GM19239 (cell line): Measurements from ENCODE around the gene MTOR.

Experiments used
- DNase-seq: peaks from one replicate; pipeline ENCODE4 v3.0.0; 2011; ENCODE audit warnings: low spot score; ENCODE audit not compliant: insufficient read length
- FAIRE-seq: peaks from 2 replicates; lab custom pipeline; 2011; peaks lifted over from hg19 to GRCh38; lab: Jason Lieb, UNC

MTOR gene

DNA sequence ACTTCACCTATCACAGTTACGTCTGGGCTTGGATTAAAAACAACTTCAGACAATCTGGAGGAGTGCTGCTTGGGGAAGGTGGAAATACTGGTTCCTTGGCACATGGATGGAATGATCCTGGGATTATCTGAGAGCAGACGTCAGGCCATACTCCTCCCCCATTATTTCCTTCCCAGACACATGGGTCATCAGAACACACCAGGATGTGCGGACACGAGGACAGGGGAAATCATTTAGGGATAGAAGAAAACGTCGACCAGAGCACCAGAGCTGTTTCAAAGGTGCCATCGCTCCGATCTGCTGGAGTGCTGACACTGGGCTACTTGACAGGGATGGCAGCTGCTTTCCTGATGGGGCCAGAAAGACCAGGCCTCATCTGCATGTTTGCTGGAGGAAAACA, 105.0 kb downstream of the MTOR start:
- FAIRE-seq (no peak), DNase-seq (no peak)

DNA sequence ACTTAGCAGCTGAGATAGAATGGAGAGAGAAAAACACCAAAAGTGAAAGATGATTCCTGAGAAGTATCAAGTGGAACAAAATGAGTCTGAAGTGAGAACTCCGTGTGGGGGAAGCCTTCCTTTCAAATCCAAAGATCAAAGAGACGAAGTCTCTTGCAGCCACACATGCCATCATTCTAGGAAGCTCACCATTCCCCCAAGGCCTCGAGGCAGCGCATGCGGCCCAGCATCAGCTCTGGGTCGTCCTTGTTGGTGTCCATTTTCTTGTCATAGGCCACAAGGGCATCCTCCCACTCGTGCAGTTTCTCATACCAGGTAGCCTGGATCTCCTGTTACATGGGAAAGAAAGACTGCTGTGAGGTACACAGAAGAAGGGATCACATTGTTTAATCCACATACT, 105.4 kb downstream of the MTOR start:
- no peak for FAIRE-seq

DNA sequence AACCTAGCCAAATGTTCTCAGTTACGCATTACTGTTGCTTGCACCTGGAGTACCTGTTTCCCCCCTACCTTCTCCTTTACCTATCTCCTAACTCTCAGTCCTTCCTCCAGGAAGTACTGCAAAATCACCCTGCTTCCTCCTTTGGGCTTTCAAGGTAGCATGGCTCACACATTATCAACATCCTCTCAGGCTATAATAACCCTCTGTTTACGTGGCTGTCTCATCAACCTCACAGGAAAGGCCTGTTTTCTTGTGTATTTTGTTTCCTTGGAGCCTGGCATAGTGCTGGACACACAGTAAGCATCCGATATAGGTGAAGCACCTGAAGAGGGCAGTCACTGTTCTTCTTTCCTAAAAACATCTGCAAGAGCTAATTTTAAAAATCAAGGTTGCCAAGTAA, 105.9 kb downstream of the MTOR start:
- no peak for FAIRE-seq
- no peak for DNase-seq

More for the DNA sequence above, 105.4 kb downstream of the MTOR start:
- DNase-seq, result no peak

DNA sequence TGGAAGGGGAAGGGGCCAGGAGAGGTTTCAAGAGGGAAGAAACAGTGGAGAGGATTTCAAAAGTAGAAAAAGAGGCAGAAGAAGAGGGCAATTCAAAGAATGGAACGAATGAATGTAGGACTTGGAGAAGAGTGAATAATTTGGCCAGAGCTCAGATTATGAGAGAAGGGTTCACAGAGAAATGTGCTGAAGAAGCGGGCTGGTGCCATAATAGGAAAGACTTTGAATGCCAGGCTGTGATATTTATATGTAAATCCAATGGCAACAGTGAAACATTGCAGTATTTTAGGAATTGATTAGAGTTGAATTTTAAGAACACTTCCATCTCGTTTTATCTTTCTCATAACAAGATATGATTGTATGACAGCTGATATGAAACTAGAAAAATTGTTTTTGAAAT, 109.2 kb downstream of the MTOR start:
- no peak for DNase-seq
- no peak for FAIRE-seq

DNA sequence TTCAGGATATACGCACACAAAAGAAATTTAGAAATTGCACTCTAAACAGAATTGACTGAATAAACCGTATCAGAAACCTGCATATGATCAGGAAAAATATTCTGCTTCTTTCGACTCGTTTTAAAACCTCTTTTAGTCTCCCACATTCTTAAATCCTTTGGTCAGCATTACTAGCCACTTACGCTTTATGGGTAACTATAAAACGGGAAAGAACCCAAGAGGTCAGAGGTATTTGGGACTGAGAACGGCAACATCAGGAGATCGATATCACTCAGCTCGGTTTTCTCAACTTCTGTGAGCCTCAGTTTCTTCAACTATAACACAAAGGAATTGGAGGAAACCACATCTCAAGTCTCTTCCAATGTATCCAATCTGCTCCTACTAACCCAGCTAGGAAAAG, 109.6 kb downstream of the MTOR start:
- no peak for FAIRE-seq
- DNase-seq, result no peak

DNA sequence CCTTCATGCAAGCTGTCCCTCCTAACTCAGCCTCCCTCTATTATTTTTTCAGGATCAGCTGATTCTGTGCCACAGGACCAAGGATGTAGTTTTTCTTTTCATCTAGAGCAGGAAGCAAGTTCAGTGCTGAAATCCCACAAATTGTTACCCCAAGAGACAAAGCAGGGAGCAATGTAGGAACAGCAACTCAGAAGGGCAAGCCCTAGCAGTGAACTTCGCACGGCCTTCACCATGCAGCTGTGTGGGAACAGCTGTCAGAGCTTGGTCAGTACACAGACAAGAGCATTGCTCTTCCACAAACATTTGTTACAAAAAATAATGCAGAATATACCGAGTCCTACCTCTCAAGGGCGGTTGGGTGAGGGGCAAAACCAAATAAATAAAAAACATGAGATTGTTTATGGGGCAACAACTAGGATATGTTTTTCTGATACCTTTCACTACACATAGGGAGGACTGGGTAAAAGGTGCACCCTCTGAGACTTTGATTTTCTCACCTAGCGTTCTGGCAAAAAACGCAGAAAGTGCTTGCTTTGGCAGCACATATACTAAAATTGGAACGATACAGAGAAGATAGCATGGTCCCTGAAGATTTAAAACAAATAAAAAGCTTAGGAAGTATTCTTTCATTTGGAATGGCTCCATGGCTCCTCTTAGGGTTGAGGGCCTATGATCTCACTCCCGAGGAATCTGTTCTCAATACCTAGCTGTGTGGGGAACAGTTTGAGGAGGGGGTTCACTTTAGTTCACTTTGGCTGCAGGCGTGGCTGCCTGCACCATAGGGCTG, 110.3 kb downstream of the MTOR start:
- no peak for DNase-seq
- no peak for FAIRE-seq

DNA sequence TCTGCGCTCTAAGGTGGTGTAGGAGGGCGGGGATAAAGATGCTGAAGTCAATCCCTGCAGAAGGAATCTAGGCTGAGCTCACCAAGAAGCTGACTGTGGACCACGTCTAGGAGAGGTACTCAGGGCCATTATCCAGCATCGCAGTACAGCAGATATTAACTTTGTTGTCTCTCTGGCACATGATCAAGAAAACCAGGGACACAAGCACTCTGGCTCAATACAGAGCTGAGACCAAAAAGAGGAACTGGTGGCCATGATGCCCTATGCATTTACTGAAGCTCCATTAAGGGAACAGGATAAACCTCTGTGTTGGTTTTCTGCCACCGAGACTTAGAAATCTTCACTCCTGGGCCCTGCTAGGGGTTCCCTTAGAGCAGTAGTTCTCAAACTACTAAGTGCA, 111.2 kb downstream of the MTOR start:
- no peak for DNase-seq
- no peak for FAIRE-seq

DNA sequence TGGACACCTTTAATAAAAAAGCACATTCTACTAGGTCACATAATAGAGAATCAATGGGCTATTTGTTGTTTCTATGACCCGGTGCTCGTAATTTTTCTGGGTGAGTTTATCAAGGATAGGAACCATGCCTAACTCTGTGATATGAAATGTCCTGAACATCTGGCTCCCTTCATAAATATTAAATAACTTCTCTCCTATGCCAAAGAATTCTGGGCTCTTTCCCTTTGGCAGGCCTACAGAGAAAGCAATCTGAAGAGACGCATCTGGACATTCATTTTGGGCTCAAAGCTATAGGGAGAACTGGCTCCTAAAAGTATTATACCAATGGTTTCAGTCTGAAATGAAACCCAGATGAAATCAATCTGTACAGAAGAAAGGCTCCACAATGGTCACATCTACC, 112.0 kb downstream of the MTOR start:
- FAIRE-seq, result no peak

DNA sequence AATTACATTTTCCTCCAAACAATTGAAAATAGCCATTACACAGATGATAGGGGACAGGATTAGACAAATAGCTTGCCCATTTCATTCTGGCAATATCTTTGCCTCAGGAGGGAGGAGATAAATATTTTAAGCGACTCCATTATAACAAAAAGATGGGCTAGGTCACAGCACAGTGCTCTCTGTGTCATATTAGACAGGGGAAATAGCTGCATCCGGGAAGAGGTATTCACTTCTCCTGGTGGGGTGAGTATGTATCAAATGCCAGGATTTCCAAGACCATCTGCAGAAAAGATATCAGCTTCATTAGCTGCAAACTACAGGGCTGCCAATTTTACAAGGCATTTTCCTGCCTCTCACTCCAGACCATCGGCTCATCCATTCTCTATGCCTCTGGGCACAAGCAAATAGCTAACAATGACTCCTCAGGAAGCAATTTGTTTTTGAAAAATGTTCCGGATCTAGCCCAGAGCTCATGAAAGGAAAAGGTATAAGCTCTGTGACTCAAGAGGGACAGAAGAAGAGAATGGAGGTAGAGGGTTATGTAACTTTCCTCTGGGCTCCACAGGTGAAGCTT, 115.1 kb downstream of the MTOR start:
- no peak for DNase-seq
- FAIRE-seq, result no peak

More for the DNA sequence above, 112.0 kb downstream of the MTOR start:
- DNase-seq, result no peak

DNA sequence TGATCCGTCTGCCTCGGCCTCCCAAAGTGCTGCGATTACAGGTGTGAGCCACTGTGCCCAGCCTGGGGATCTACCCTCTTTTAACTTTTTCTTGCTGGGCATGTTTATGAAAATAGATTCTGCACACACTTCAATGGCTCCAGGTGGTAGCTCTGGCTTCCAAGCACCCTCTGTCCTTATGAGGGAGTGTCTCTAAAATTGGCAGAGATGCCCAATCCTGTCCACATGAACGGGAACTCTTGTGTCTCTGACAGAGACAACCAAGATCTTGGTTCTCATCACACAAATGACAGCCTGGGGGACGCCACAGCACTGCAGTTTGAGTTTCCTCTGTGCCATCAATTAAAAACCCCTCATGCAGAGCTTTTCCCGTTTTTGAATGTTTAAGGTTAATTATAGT, 116.6 kb downstream of the MTOR start:
- FAIRE-seq (no peak), DNase-seq (no peak)

DNA sequence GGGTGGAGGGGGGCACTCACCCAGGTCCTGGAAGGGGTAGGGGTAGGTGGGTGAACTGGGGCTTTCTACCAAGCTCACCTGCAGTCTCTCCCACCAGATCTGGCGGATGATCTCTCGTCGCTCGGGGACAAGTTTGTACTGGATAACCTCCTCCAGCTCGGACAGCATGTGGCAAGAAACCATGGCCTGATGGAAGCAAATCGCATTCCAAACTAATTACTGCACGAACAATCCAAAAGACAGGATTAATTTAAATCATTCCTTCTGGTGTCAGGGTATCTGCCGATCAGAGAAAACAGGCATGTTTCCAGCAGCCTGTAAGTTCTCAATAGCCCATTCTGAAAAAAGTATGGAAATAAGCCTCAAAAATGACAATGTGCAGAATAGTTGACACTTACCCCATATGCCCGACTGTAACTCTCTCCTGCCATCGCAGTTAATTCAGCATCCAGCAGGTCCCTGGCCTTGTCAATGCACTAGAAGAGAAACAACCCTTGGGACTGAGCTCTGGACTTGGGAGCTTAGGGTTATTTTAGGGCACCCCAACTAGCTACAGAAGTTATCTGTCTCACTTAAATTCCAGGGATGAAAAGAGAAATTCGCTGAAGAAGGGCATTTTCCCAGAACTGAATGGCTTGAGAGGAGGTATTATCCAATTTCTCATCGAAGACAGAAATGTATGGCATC, 117.6 kb downstream of the MTOR start:
- FAIRE-seq (no peak), DNase-seq (no peak)

DNA sequence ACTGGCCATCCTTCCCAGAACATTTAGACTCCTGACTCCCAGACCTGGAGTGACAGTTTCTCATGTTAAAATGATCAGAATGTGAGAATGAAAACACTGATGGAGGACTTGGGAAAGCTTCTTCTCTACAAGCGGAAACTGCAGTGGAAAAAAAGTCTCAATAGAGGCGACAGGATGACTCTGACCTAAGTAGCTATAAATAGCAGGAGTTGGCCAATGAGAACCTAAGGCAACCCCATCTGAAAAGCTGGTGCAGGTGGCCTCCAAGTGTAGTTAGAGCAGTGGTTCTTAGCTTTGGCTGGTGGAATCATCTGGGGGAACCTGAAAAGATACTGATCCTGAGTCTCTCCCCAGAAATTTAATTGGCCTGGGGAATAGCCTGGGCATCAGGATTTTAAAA, 118.4 kb downstream of the MTOR start:
- DNase-seq (no peak), FAIRE-seq (no peak)

DNA sequence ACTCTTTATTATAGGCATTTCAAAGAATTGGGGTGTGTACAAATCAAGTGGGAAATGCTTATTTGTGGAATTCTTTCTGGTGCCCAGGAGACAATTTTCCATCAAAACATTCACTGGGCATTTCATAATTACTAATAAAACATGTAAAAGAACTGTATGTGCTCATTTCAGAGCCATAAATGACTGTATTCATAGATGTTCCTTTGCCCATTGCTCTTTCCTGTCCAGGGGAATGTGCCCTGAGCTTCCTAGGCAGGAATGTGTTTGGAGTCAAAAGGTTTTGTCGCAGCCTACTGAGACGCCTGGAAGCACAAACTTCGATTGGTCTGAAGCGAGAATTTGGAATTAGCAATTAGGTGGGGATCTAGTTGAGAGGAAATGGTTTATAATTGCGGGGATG, 119.0 kb downstream of the MTOR start:
- DNase-seq (no peak), FAIRE-seq (no peak)

DNA sequence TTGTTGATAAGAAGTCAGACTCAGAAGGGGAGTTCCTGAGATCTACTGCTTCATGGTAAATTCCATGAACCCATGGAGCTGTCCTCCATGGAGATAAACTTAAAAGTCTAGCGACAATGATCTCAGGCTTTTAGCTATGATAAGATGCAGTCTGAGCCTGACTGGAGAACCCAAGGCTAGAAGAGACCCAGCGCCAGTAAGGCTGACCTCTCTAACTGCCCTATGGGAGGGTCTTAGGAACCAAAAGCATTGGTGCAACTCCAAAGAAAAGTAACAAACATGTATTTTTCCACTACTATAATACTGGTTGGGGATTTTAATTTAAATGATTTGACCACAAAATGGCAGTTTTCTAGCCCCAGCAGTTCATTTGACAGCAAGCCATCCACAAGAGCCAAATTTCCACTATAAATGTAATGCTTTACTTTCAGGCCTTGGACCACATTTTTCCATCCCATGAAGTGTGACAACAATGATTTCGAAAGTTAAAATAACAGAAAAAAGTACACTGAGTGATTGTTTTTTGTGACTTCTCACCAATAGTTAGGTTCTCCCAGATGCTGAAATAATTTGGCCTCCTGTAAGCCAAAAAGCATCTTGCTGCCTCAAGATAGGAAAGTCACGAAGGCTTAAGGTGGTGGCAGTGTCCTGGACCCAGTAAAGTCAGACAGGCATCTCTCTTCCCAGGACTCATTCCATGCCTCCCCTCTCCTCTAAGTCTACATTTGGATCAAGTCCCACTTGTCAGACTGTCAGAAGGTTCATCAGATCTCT, 119.5 kb downstream of the MTOR start:
- DNase-seq, result no peak

DNA sequence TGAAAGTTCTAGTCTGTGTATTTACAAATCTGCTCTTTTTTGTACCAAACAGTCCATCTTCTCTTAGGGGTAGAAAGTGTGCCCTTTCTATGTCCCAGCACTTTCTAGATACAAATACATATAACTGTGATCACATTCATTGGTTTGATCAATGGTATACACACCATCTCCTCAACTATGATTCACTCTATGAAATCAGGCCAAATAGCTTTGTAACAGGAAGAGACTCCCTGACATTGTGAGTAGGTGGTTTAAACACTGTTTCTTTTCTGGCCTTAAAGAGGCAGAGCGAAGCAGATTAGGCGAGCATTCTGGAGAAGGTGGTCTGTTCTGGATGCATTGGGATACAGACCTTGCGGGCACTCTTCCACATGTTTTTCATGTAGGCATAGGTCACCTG, 123.4 kb downstream of the MTOR start:
- no peak for FAIRE-seq
- DNase-seq, result no peak

More for the DNA sequence above, 119.5 kb downstream of the MTOR start:
- no peak for FAIRE-seq

DNA sequence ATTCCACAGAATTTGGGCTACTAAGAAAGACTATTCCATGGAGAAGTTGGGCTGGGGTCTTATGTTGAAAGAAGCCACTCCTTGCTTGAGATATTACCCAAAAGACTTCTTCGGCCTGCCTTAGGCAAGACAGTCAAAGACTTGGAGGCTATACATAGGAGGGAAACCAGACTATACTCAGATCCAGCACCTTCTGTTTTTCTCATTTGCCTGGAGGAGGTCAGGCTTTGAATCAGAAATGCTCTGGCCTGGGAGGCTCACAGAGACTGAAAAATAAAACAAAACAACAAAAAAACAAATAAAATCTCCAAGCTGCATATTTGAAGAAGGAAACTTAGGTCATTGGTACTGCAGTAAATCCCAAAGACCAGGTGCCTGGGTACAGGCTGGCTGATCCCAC, 124.3 kb downstream of the MTOR start:
- no peak for DNase-seq
- FAIRE-seq, result no peak

DNA sequence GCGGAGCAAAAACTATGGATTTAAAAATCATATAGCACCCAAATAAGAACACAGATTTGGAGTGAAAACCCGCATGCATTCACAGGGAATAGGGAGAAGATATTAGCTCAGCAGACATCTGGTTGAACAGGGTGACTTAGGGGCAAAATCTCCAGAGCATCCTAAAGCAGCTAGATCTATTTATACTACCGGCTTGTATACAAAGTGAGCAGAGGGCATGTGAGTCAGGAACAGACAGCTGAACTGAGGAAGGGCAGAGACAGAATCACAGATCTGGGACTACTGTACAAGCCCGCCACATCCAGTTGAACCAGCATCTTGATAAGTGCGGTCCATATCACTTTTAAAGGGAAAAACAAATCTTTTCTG, 127.5 kb downstream of the MTOR start:
- FAIRE-seq, result no peak
- DNase-seq, result no peak

DNA sequence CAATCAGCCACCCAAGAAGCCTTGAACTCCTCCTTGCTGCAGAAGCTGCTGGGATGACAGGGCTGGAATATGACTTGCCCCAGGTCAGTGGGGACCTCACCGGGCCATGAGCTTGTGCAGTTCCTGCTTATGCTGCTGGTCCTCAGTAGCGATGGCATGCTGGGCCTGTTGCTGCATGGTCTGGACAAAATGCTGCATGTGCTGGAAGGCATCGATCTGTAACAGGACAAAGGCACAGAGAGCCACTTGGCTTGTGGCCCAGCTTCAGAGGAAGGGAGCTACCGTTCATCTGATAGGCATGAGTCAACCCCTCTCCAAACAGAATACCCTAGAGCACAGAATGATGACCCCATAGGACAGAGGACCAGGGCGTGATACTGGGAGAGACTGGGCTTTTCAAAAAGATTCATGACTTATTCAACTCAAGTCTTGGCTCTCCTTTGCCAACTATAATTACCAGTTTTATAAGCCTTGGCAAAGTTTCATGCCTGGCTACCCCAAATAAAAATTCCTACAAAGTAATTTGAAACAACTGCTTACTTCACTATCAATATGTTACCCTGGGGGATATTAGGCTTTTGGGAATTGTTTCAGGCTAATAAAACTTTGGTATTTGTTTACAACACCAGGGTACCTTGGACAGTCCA, 128.0 kb downstream of the MTOR start:
- DNase-seq, result no peak
- FAIRE-seq, result no peak

DNA sequence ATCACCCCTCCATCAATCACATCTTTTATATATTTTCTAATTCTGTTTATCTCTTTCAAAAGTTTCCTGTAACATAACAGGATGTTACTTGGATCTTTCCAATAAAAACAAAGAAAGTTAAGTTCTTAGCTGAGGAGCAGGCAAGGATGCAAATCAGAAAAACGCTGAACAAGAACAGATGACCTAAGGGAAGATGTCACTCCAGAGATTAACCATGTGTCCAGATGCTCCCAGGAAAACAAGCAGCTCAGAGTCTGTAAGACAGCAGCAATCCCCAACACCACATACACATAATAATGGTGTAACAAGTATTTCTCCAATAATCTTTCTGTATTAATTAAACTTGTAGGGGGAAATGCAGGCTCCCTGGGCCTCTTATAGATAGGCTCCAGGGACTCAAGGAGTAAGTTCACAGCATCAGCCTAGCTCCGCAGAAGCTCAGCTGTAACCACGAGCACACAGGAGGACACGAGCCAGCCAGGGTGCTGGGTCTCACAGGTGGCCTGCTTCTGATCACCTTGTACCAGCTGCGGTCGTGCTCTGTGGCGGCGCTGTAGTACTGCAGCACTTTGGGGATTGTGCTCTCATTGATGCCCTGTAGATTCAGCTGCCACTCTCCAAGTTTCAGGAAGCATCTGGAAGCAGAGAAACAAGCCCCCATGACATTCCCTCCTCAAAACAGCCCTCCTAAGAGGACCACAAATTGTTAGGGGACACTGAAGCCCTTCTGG, 129.6 kb downstream of the MTOR start:
- DNase-seq, result no peak
- FAIRE-seq, result no peak

DNA sequence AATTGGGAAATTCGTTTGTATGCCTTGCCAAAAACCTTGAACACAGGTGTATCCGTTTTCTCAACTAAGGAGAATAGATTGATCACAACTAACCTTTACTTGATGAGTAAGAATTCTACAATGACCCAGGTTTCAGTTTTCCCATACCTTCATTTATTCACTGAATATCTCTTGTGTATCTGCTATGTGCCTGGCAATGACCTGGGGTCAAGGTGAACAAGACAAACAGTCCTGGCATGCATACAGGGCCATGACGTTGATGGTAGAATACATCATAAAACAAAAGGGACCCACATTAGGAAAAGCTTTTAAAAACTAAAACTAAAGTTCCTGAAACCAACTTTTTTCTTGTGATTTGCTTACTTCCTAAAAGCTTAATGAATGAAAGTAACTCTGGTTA, 130.5 kb downstream of the MTOR start:
- FAIRE-seq, result no peak
- no peak for DNase-seq
